B cell (primary cell): Measurements from ENCODE around the gene ST3GAL3. TPM values are rescaled to one million over a fixed set of nuclear protein-coding genes. Genes with fewer than 3 reads are reported as not detected.

Source experiments
- ATAC-seq: fragments of 200-7000 bp; cut with Tn5 transposase; one replicate; pipeline ENCODE4 v1.10.0; 2021; ENCODE audit warnings: low read depth, mild to moderate bottlenecking, moderate number of reproducible peaks, moderate library complexity
- CTCF ChIA-PET: fragments of 350-600 bp; sonication (Branson Sonifier 250); formaldehyde crosslinking; loops from one replicate; lab custom pipeline; 2021; ENCODE audit warnings: antibody characterized with exemption, inconsistent platforms; lab: Charles Lee
- POLR2A ChIA-PET: fragments of 350-600 bp; sonication (Branson Sonifier 250); formaldehyde crosslinking; loops from one replicate; lab custom pipeline; 2021; ENCODE audit warnings: antibody characterized with exemption; lab: Charles Lee
- DNase-seq: peaks from one replicate; pipeline ENCODE4 v3.0.0; 2013
- H2AFZ ChIP-seq: 2 replicates; pipeline ENCODE4 v1.6.1; 2012; ENCODE audit warnings: mild to moderate bottlenecking, low read depth, low read length; ENCODE audit not compliant: insufficient read depth, poor library complexity, severe bottlenecking
- H3K27ac ChIP-seq, 2 donors: 1 replicate in 1 of 2; 2 replicates in 1 of 2; pipeline ENCODE4 v1.5.1; 2012 to 2013; ENCODE audit warnings: low read length in 2 of 2, mild to moderate bottlenecking in 2 of 2, moderate library complexity in 1 of 2
- H3K27me3 ChIP-seq, 4 experiments: fragments of 200-600 bp in 1 of 4; sonication (generic) in 1 of 4; replicated peaks in 1 of 4; 1 replicate in 2 of 4; 2 replicates in 2 of 4; pipeline versions ENCODE4 v1.6.1 to v1.7.0; 2013 to 2016; ENCODE audit warnings: low read length in 3 of 4, mild to moderate bottlenecking in 2 of 4, mixed read lengths in 1 of 4, moderate library complexity in 1 of 4; ENCODE audit not compliant: insufficient read depth in 4 of 4, control insufficient read depth in 3 of 4; ENCODE audit errors: control extremely low read depth in 1 of 4
- H3K36me3 ChIP-seq, 2 experiments: replicated peaks in 1 of 2; 1 replicate in 1 of 2; 2 replicates in 1 of 2; pipeline versions ENCODE4 v1.6.1 to v1.7.1; 2013; ENCODE audit warnings: low read length in 1 of 2; ENCODE audit not compliant: insufficient read depth in 2 of 2, control insufficient read depth in 1 of 2; ENCODE audit errors: control extremely low read depth in 1 of 2, extremely low read depth in 1 of 2
- H3K4me1 ChIP-seq, 2 donors: fragments of 200-600 bp in 1 of 2; sonication (generic) in 1 of 2; 1 replicate in 1 of 2; 2 replicates in 1 of 2; pipeline versions ENCODE4 v1.5.1 to v1.6.1; 2013 to 2017; ENCODE audit warnings: low read length in 2 of 2; ENCODE audit not compliant: control insufficient read depth in 2 of 2, insufficient read depth in 2 of 2
- H3K4me2 ChIP-seq: replicated peaks from 2 replicates; pipeline ENCODE3; 2012; ENCODE audit warnings: mild to moderate bottlenecking, low read depth, low read length; ENCODE audit not compliant: poor library complexity, severe bottlenecking
- H3K4me3 ChIP-seq, 5 experiments: fragments of 200-600 bp in 1 of 5; sonication (generic) in 1 of 5; 1 replicate in 3 of 5; 2 replicates in 2 of 5; pipeline versions ENCODE4 v1.5.1 to v1.7.0; 2011 to 2016; ENCODE audit warnings: low read length in 4 of 5, mild to moderate bottlenecking in 4 of 5, low read depth in 2 of 5, control low read depth in 1 of 5, moderate library complexity in 1 of 5; ENCODE audit not compliant: insufficient read depth in 1 of 5; ENCODE audit errors: control extremely low read depth in 1 of 5, extremely low read depth in 1 of 5
- H3K79me2 ChIP-seq: fragments of 200-600 bp; sonication (generic); one replicate; pipeline ENCODE4 v1.6.0; 2016; ENCODE audit warnings: low read length; ENCODE audit not compliant: control insufficient read depth, insufficient read depth
- H3K9ac ChIP-seq: fragments of 200-600 bp; sonication (generic); 2 replicates; pipeline ENCODE4 v1.6.1; 2017; ENCODE audit warnings: mild to moderate bottlenecking, low read length, moderate library complexity
- H3K9me3 ChIP-seq, 3 donors: one replicate each; pipeline versions ENCODE4 v1.6.1 to v1.7.1; 2013; ENCODE audit warnings: low read length in 2 of 3; ENCODE audit not compliant: control insufficient read depth in 2 of 3, insufficient read depth in 1 of 3; ENCODE audit errors: control extremely low read depth in 1 of 3
- H4K20me1 ChIP-seq: 2 replicates; pipeline ENCODE4 v1.6.0; 2012; ENCODE audit warnings: mild to moderate bottlenecking, low read length; ENCODE audit not compliant: insufficient read depth, control insufficient read depth, poor library complexity, severe bottlenecking
- H3K27ac Mint-ChIP-seq: one replicate; pipeline ENCODE4 v1.8.0; 2021; ENCODE audit warnings: mixed read lengths
- H3K27me3 Mint-ChIP-seq: one replicate; pipeline ENCODE4 v1.8.0; 2021; ENCODE audit warnings: mixed read lengths
- H3K4me1 Mint-ChIP-seq: one replicate; pipeline ENCODE4 v1.8.0; 2021; ENCODE audit warnings: mixed read lengths
- H3K4me3 Mint-ChIP-seq: one replicate; pipeline ENCODE4 v1.8.0; 2021; ENCODE audit warnings: mixed read lengths
- H3K9me3 Mint-ChIP-seq: one replicate; pipeline ENCODE4 v1.8.0; 2022; ENCODE audit warnings: mixed read lengths; ENCODE audit not compliant: insufficient read depth
- CTCF ChIP-seq: fragments of 200-600 bp; IDR thresholded peaks from one replicate; pipeline ENCODE4 v1.8.0; 2022; ENCODE audit warnings: antibody characterized with exemption, mild to moderate bottlenecking
- EZH2 ChIP-seq: IDR thresholded peaks from 2 replicates; pipeline ENCODE4 v1.6.1; 2012; ENCODE audit warnings: borderline replicate concordance, low read depth, mild to moderate bottlenecking, moderate library complexity, low read length; ENCODE audit not compliant: insufficient read depth, poor library complexity, severe bottlenecking
- WGBS: methylation state at CpG from one replicate; pipeline ENCODE4 v1.1.5; 2013; ENCODE audit warnings: missing lambda C conversion rate; ENCODE audit not compliant: insufficient coverage; 5-methylcytosine and 5-hydroxymethylcytosine counted together
- intact Hi-C: fragments of 100-400 bp; cut with micrococcal nuclease; formaldehyde crosslinking; loops from one replicate; pipeline ENCODE4 v1.10.0; 2022
- polyA plus RNA-seq: library from polyadenylated mRNA; depleted of rRNA; stranded (reverse); fragments of >200 nt; gene quantifications from 2 replicates; pipeline ENCODE4 v1.2.3, GENCODE V29; 2012
- total RNA-seq, 2 donors: library from RNA; stranded (reverse); fragments of 120-200 nt in 1 of 2; gene quantifications; 1 replicate in 1 of 2; 2 replicates in 1 of 2; pipeline versions ENCODE4 v1.2.3 to v1.2.4, GENCODE V29; 2013 to 2022

ST3GAL3 gene
- total and polyA plus RNA-seq, 2 donors (not counting 1 experiment from before 2014, with no cell fraction given), result 16.8 to 31.4 TPM

- H3K27ac ChIP-seq, result no peak overlapping the region
- 100% methylated on average over 3 of the region's 4 CpGs for WGBS
- no peak overlapping the region for H3K27ac Mint-ChIP-seq
- ChIA-PET CTCF (interaction anchor here (1.1 kb wide), 1 partner anchor 457 kb away, joined by 3 read pairs; no protein-coding TSS in a partner anchor), POLR2A (no interaction called here)
- no peaks in the 10 kb centered on the region for H3K9me3 Mint-ChIP-seq
- H3K4me3 ChIP-seq, result no peak overlapping the region
- no peak overlapping the region for H2AFZ ChIP-seq
- H3K79me2 ChIP-seq, result peaks cover 10% of the 10 kb centered on the region
- H3K27me3 Mint-ChIP-seq, result no peaks in the 10 kb centered on the region
- no peak overlapping the region for H3K4me2 ChIP-seq
- ATAC-seq, result no peak
- H3K27me3 ChIP-seq, result no peaks in the 10 kb centered on the region
- no peaks in the 10 kb centered on the region for H3K4me1 Mint-ChIP-seq
- peaks cover 5 to 80% of the 10 kb centered on the region in 2 experiments for H3K36me3 ChIP-seq
- intact Hi-C loops, result no loop called here
- H3K9me3 ChIP-seq, result no peaks in the 10 kb centered on the region
- no peak for TF ChIP-seq CTCF
- no peak for TF ChIP-seq EZH2
- no peaks in the 10 kb centered on the region for H3K4me1 ChIP-seq
- H3K9ac ChIP-seq, result no peak overlapping the region
- H4K20me1 ChIP-seq, result peaks cover 11% of the 10 kb centered on the region
- H3K4me3 Mint-ChIP-seq, result no peak overlapping the region
- DNase-seq, result no peak
Observed at GRCh38 chr1:43683560-43683959, 23.8 kb upstream of the ST3GAL3 start.

DNA sequence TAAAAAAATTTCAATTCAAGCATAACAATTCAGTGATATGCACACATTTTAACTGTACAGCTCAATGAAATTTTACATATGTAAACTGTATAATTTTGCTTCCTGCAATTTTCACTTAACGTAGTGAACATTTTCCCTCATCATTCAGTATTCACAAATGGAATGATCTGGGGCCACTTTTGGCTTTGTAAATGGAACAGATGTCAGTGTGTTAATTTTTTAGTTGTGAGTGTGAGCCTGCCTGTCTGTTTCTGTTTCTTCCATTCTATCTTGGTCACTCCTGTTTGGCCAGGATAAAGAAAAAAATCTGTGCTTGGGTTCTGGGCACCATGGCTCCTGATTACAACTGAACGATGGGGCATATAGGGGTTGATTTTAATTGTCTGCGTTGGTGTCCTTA, 20.5 kb upstream of the ST3GAL3 start:
- Mint-ChIP-seq H3K9me3 (no peaks in the 10 kb centered on the region), H3K27me3 (no peaks in the 10 kb centered on the region), H3K4me1 (no peaks in the 10 kb centered on the region), H3K4me3 (no peak overlapping the region), H3K27ac (no peak overlapping the region)
- Histone ChIP-seq H3K79me2 (peaks cover 5% of the 10 kb centered on the region), H3K9me3 (no peaks in the 10 kb centered on the region), H3K4me2 (no peak overlapping the region), H3K9ac (no peak overlapping the region), H3K36me3 (peaks cover 4 to 88% of the 10 kb centered on the region in 2 experiments), H2AFZ (no peak overlapping the region), H3K4me1 (no peaks in the 10 kb centered on the region), H3K27ac (no peak overlapping the region), H4K20me1 (peaks cover 12% of the 10 kb centered on the region), H3K27me3 (no peaks in the 10 kb centered on the region), H3K4me3 (no peak overlapping the region)
- 100% methylated on average over 1 of the region's 3 CpGs for WGBS
- intact Hi-C loops, result no loop called here
- TF ChIP-seq CTCF (no peak), EZH2 (no peak)
- ATAC-seq (no peak), DNase-seq (no peak)
- ChIA-PET CTCF (interaction anchor here (0.8 kb wide), 1 partner anchor 19 kb away, joined by 4 read pairs; no protein-coding TSS in a partner anchor), POLR2A (no interaction called here)
